ENCODE results near the gene UNK. TPM values are rescaled to one million over a fixed set of nuclear protein-coding genes. Genes with fewer than 3 reads are reported as not detected.

UNK gene
- total RNA-seq, 2 donors from 2014 or later = 19.0 to 22.1 TPM

GRCh38 chr17:75823257-75824041 lies 38.8 kb downstream of the UNK start:
- no peak overlapping the region for H3K4me3 Mint-ChIP-seq
- peaks cover 9% of the 10 kb centered on the region for H3K4me1 Mint-ChIP-seq
- H3K9me3 Mint-ChIP-seq = no peaks in the 10 kb centered on the region
- no peak overlapping the region for H3K27ac Mint-ChIP-seq
- no peaks in the 10 kb centered on the region for H3K27me3 Mint-ChIP-seq
- ATAC-seq (replicated peaks) = no peak
- peaks cover 54% of the 10 kb centered on the region for H3K36me3 Mint-ChIP-seq (ENCODE audit: low read depth)

GRCh38 chr17:75824050-75824552 lies 39.5 kb downstream of the UNK start:
- H3K4me1 Mint-ChIP-seq = peaks cover 9% of the 10 kb centered on the region

GRCh38 chr17:75824666-75825065 lies 40.1 kb downstream of the UNK start:
- H3K27me3 Mint-ChIP-seq = no peaks in the 10 kb centered on the region
- no peak overlapping the region for H3K27ac Mint-ChIP-seq
- no peak for ATAC-seq (replicated peaks)
- no peaks in the 10 kb centered on the region for H3K9me3 Mint-ChIP-seq
- peaks cover 9% of the 10 kb centered on the region for H3K4me1 Mint-ChIP-seq
- H3K36me3 Mint-ChIP-seq (ENCODE audit: low read depth) = peaks cover 47% of the 10 kb centered on the region
- no peak overlapping the region for H3K4me3 Mint-ChIP-seq

More at GRCh38 chr17:75824050-75824552, 39.5 kb downstream of the UNK start:
- no peaks in the 10 kb centered on the region for H3K9me3 Mint-ChIP-seq
- no peak overlapping the region for H3K27ac Mint-ChIP-seq
- no peak for ATAC-seq (replicated peaks)
- peaks cover 48% of the 10 kb centered on the region for H3K36me3 Mint-ChIP-seq (ENCODE audit: low read depth)
- H3K27me3 Mint-ChIP-seq = no peaks in the 10 kb centered on the region
- no peak overlapping the region for H3K4me3 Mint-ChIP-seq

- Mint-ChIP-seq H3K4me3 (no peak overlapping the region), H3K9me3 (no peaks in the 10 kb centered on the region), H3K36me3 (ENCODE audit: low read depth) (peaks cover 49% of the 10 kb centered on the region), H3K27me3 (no peaks in the 10 kb centered on the region), H3K27ac (peak overlapping the region; percentile 52), H3K4me1 (peaks cover 9% of the 10 kb centered on the region)
- ATAC-seq (replicated peaks) = no peak
Measured at GRCh38 chr17:75825149-75825552, 40.5 kb downstream of the UNK start.

GRCh38 chr17:75825748-75826370 lies 41.3 kb downstream of the UNK start:
- peak overlapping the region; percentile 52 for H3K27ac Mint-ChIP-seq

GRCh38 chr17:75826561-75827307 lies 42.1 kb downstream of the UNK start:
- peaks cover 53% of the 10 kb centered on the region for H3K36me3 Mint-ChIP-seq (ENCODE audit: low read depth)

More at GRCh38 chr17:75825748-75826370, 41.3 kb downstream of the UNK start:
- no peaks in the 10 kb centered on the region for H3K27me3 Mint-ChIP-seq
- H3K36me3 Mint-ChIP-seq (ENCODE audit: low read depth) = peaks cover 54% of the 10 kb centered on the region
- ATAC-seq (replicated peaks) = no peak
- H3K9me3 Mint-ChIP-seq = no peaks in the 10 kb centered on the region
- H3K4me3 Mint-ChIP-seq = no peak overlapping the region
- H3K4me1 Mint-ChIP-seq = peaks cover 9% of the 10 kb centered on the region

GRCh38 chr17:75827308-75828075 lies 42.9 kb downstream of the UNK start:
- Mint-ChIP-seq H3K4me1 (peaks cover 6% of the 10 kb centered on the region), H3K27me3 (no peaks in the 10 kb centered on the region), H3K36me3 (ENCODE audit: low read depth) (peaks cover 55% of the 10 kb centered on the region), H3K4me3 (peak overlapping the region; percentile 49), H3K27ac (peak overlapping the region; percentile 36), H3K9me3 (no peaks in the 10 kb centered on the region)
- peak; percentile 44 for ATAC-seq (replicated peaks)

More at GRCh38 chr17:75826561-75827307, 42.1 kb downstream of the UNK start:
- H3K27me3 Mint-ChIP-seq = no peaks in the 10 kb centered on the region
- no peak overlapping the region for H3K4me3 Mint-ChIP-seq
- ATAC-seq (replicated peaks) = no peak
- H3K4me1 Mint-ChIP-seq = peaks cover 3% of the 10 kb centered on the region
- H3K9me3 Mint-ChIP-seq = no peaks in the 10 kb centered on the region
- peak overlapping the region; percentile 70 for H3K27ac Mint-ChIP-seq

- ATAC-seq (replicated peaks) = peak; percentile 2
- H3K4me1 Mint-ChIP-seq = peaks cover 8% of the 10 kb centered on the region
- peak overlapping the region; percentile 49 for H3K4me3 Mint-ChIP-seq
- H3K27me3 Mint-ChIP-seq = no peaks in the 10 kb centered on the region
- no peaks in the 10 kb centered on the region for H3K9me3 Mint-ChIP-seq
- peak overlapping the region; percentile 36 for H3K27ac Mint-ChIP-seq
- H3K36me3 Mint-ChIP-seq (ENCODE audit: low read depth) = peaks cover 57% of the 10 kb centered on the region
Measured at GRCh38 chr17:75828076-75828400, 43.4 kb downstream of the UNK start.

- Mint-ChIP-seq H3K4me3 (no peak overlapping the region), H3K27ac (no peak overlapping the region), H3K9me3 (no peaks in the 10 kb centered on the region), H3K4me1 (peaks cover 14% of the 10 kb centered on the region), H3K27me3 (no peaks in the 10 kb centered on the region), H3K36me3 (ENCODE audit: low read depth) (peaks cover 62% of the 10 kb centered on the region)
- ATAC-seq (replicated peaks) = no peak
Measured at GRCh38 chr17:75828741-75829140, 44.1 kb downstream of the UNK start.

- H3K27me3 Mint-ChIP-seq = no peaks in the 10 kb centered on the region
- peaks cover 69% of the 10 kb centered on the region for H3K36me3 Mint-ChIP-seq (ENCODE audit: low read depth)
- no peak overlapping the region for H3K4me3 Mint-ChIP-seq
- no peak for ATAC-seq (replicated peaks)
- H3K9me3 Mint-ChIP-seq = no peaks in the 10 kb centered on the region
- H3K4me1 Mint-ChIP-seq = peaks cover 17% of the 10 kb centered on the region
- no peak overlapping the region for H3K27ac Mint-ChIP-seq
Measured at GRCh38 chr17:75829747-75830146, 45.1 kb downstream of the UNK start.

- Mint-ChIP-seq H3K4me1 (peaks cover 19% of the 10 kb centered on the region), H3K36me3 (ENCODE audit: low read depth) (peaks cover 71% of the 10 kb centered on the region), H3K27me3 (no peaks in the 10 kb centered on the region), H3K9me3 (no peaks in the 10 kb centered on the region), H3K27ac (no peak overlapping the region), H3K4me3 (peak overlapping the region; percentile 12)
- no peak for ATAC-seq (replicated peaks)
Measured at GRCh38 chr17:75830164-75831031, 45.8 kb downstream of the UNK start.

- Mint-ChIP-seq H3K27ac (no peak overlapping the region), H3K27me3 (no peaks in the 10 kb centered on the region), H3K4me1 (peaks cover 19% of the 10 kb centered on the region), H3K9me3 (no peaks in the 10 kb centered on the region), H3K4me3 (peak overlapping the region; percentile 12), H3K36me3 (ENCODE audit: low read depth) (peaks cover 68% of the 10 kb centered on the region)
- no peak for ATAC-seq (replicated peaks)
Measured at GRCh38 chr17:75831032-75831571, 46.5 kb downstream of the UNK start.

GRCh38 chr17:75832164-75832651 lies 47.6 kb downstream of the UNK start:
- Mint-ChIP-seq H3K36me3 (ENCODE audit: low read depth) (peaks cover 74% of the 10 kb centered on the region), H3K9me3 (no peaks in the 10 kb centered on the region), H3K4me1 (peaks cover 19% of the 10 kb centered on the region), H3K27me3 (no peaks in the 10 kb centered on the region), H3K27ac (peak overlapping the region; percentile 90), H3K4me3 (peak overlapping the region; percentile 85)
- peak; percentile 88 for ATAC-seq (replicated peaks)

All from activated T-helper 17 cell treated with anti-CD3 and anti-CD28 coated beads, Interleukin-2, amount 50 U/mL, for 72 hours (primary cell).